Measurements from ENCODE around the gene SH3GL3.

The SH3GL3 gene

GRCh38 chr15:83571820-83572707, 124.9 kb downstream of the SH3GL3 start:
- DNase-seq: no peak

- no peak for DNase-seq
Measured at GRCh38 chr15:83574345-83574744, 127.2 kb downstream of the SH3GL3 start.

- no peak for DNase-seq
Measured at GRCh38 chr15:83578691-83579090, 131.6 kb downstream of the SH3GL3 start.

GRCh38 chr15:83581381-83581780, 134.2 kb downstream of the SH3GL3 start:
- no peak for DNase-seq

- DNase-seq: no peak
Measured at GRCh38 chr15:83582381-83582780, 135.2 kb downstream of the SH3GL3 start.

- no peak for DNase-seq
Measured at GRCh38 chr15:83585601-83586335, 138.6 kb downstream of the SH3GL3 start.

- DNase-seq: no peak
Measured at GRCh38 chr15:83587091-83587490, 139.9 kb downstream of the SH3GL3 start.

- DNase-seq: no peak
Measured at GRCh38 chr15:83588441-83588840, 141.3 kb downstream of the SH3GL3 start.

- DNase-seq: no peak
Measured at GRCh38 chr15:83592370-83593040, 145.4 kb downstream of the SH3GL3 start.

GRCh38 chr15:83595191-83595590, 148.1 kb downstream of the SH3GL3 start:
- no peak for DNase-seq

GRCh38 chr15:83598031-83598430, 150.9 kb downstream of the SH3GL3 start:
- DNase-seq: no peak

GRCh38 chr15:83602021-83602420, 154.9 kb downstream of the SH3GL3 start:
- DNase-seq: no peak

- DNase-seq: no peak
Measured at GRCh38 chr15:83604549-83604948, 157.4 kb downstream of the SH3GL3 start.

GRCh38 chr15:83605111-83605945, 158.2 kb downstream of the SH3GL3 start:
- DNase-seq: no peak

- no peak for DNase-seq
Measured at GRCh38 chr15:83610132-83610531, 163.0 kb downstream of the SH3GL3 start.

- no peak for DNase-seq
Measured at GRCh38 chr15:83610901-83611685, 164.0 kb downstream of the SH3GL3 start.

- DNase-seq: no peak
Measured at GRCh38 chr15:83612226-83612625, 165.1 kb downstream of the SH3GL3 start.

GRCh38 chr15:83612898-83613635, 165.9 kb downstream of the SH3GL3 start:
- no peak for DNase-seq

GRCh38 chr15:83613714-83614113, 166.6 kb downstream of the SH3GL3 start:
- no peak for DNase-seq

GRCh38 chr15:83616840-83617239, 169.7 kb downstream of the SH3GL3 start:
- DNase-seq: no peak
